ENCODE results near the gene EEF1AKMT3. TPM values are rescaled to one million over a fixed set of nuclear protein-coding genes. Genes with fewer than 3 reads are reported as not detected.

The EEF1AKMT3 gene
- total and polyA plus RNA-seq, 9 of the 15 experiments (the other 6 are each of a cell fraction or from before 2014, with no cell fraction given): 4.1 to 17.2 (median 7.9) TPM

DNA sequence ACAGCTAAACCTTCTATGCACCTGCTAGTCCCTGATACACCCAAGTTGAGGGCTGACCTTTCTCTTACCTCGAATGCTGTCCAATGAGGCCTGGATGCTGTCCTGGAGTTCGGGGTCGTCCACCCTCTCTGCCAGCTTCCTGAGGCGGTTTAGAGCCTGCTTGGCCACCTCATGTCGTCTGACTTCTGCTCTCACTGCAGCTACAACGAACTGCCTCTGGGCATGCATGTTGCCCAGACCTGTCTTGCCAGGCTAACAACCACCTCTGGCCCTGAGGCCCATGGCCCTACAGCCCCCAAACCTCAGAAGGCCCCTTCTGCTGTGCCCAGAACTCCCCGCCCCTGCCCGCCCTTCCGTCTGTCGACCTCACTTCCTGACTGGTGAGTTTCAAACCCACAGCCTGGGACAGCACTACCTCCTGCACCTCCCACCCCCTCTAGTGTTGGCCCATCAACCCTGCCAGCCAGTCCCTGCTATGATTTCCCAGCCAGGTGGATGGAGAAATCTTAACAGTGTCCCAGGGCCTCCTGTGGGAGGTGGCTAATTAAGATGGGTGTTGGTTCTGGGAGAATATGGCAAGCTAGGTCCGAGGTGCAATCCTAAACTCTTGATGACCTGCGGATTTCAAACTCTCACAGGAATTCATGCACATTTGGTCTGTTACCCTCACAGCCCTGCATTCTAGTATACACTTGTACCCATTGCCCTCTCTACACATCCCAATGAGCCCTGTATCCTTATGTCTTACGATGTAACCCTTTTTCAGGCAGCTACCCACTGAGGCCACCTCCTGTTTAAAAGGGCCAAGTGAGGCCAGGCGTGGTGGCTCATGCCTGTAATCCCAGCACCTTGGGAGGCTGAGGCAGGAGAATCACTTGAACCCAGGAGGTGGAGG, 30.3 kb upstream of the EEF1AKMT3 start:
- ATAC-seq: no peak
- peak overlapping the region in 1 of 2 experiments; percentile 75; a peak in 2 of 4 replicates for H3K9ac ChIP-seq (ENCODE audit: insufficient read depth in 1 of 2, low read depth in 2 of 2, low read length in 2 of 2)
- no peak overlapping the region for H3K27ac ChIP-seq (ENCODE audit: extremely low read depth, low read depth, low read length)

More for the DNA sequence above, 30.3 kb upstream of the EEF1AKMT3 start:
- DNase-seq (ENCODE audit: extremely low read depth in 1 of 4, low spot score in 3 of 4): peak in 1 of 4 experiments; percentile 23
- Histone ChIP-seq H3K4me1 (replicated peaks in 1 of 2; ENCODE audit: control insufficient read depth in 2 of 2, insufficient read depth in 2 of 2, low read length in 2 of 2) (peaks cover 7 to 27% of the 10 kb centered on the region in 2 experiments; a peak in 4 of 5 replicates), H3K4me3 (no peak overlapping the region), H3K9me3 (replicated peaks; ENCODE audit: control insufficient read depth, insufficient read depth, low read depth, low read length) (no peaks in the 10 kb centered on the region), H2AFZ (ENCODE audit: low read depth, low read length) (peak overlapping the region; percentile 49; the same call in 1 of the 2 replicates), H3K9me1 (ENCODE audit: control insufficient read depth, insufficient read depth, low read length) (no peaks in the 10 kb centered on the region), H4K20me1 (replicated peaks; ENCODE audit: control insufficient read depth, insufficient read depth, low read length) (no peaks in the 10 kb centered on the region), H3K4me2 (ENCODE audit: insufficient read depth, low read length) (0 out of 2 replicates have a peak overlapping the region, but pooled peaks have one; percentile 17), H3K27me3 (ENCODE audit: control insufficient read depth in 2 of 2, insufficient read depth in 2 of 2, low read length in 2 of 2) (peaks cover 0 to 19% of the 10 kb centered on the region in 2 experiments; a peak in 3 of 5 replicates), H3K79me2 (ENCODE audit: control insufficient read depth, insufficient read depth, low read length) (peaks cover 8% of the 10 kb centered on the region; the same call in 1 of the 3 replicates), H3K36me3 (ENCODE audit: control insufficient read depth, insufficient read depth, low read length) (peaks cover 13% of the 10 kb centered on the region)
- no peak for FAIRE-seq
- no TSS peak for BruUV-seq (replicated peaks)
- ChIA-PET POLR2A (interaction anchor here (0.6 to 1.3 kb wide), 6 partner anchors 11 to 1328 kb away, joined by 3 to 4 read pairs (median 3); partner anchors contain the start of gene DDIT3), CTCF (ENCODE audit: low intra/inter-chr PET ratio) (no interaction called here)
- intact Hi-C loops (cut with micrococcal nuclease) (no loop called here), in situ Hi-C loops (cut with MboI) (loop anchor here (10.0 kb wide), 1 partner anchor 427 kb away; no protein-coding TSS in a partner anchor)
- TF ChIP-seq ATF1 (CRISPR knock-in tag; IDR thresholded peaks at IDR 0.05) (no peak), ATF1 (tag; IDR thresholded peaks at IDR 0.05) (no peak), RAD21 (CRISPR knock-in tag; conservative IDR thresholded peaks at IDR 0.05 in 1 of 2, IDR thresholded peaks at IDR 0.05 in 1 of 2) (0 out of 4 replicates have a peak, but pooled peaks of 1 of the 2 experiments have one; percentile 19)
- TF ChIP-seq, protein P1, sequence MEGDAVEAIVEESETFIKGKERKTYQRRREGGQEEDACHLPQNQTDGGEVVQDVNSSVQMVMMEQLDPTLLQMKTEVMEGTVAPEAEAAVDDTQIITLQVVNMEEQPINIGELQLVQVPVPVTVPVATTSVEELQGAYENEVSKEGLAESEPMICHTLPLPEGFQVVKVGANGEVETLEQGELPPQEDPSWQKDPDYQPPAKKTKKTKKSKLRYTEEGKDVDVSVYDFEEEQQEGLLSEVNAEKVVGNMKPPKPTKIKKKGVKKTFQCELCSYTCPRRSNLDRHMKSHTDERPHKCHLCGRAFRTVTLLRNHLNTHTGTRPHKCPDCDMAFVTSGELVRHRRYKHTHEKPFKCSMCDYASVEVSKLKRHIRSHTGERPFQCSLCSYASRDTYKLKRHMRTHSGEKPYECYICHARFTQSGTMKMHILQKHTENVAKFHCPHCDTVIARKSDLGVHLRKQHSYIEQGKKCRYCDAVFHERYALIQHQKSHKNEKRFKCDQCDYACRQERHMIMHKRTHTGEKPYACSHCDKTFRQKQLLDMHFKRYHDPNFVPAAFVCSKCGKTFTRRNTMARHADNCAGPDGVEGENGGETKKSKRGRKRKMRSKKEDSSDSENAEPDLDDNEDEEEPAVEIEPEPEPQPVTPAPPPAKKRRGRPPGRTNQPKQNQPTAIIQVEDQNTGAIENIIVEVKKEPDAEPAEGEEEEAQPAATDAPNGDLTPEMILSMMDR (IDR thresholded peaks at IDR 0.05 in 2 of 3, conservative IDR thresholded peaks at IDR 0.05 in 1 of 3; ENCODE audit: insufficient read depth in 2 of 3, low read depth in 1 of 3, low read length in 3 of 3): peak in 2 of 3 experiments; percentile 27 to 41; a peak in 3 of 6 replicates
- 20% methylated on average over 14 of the region's 14 CpGs for WGBS (ENCODE audit: insufficient coverage, low coverage, missing lambda C conversion rate)

Data from K562 (cell line).